Upper lobe of left lung (tissue), 6 donors: ENCODE measurements around the gene MTPN. TPM values are rescaled to one million over a fixed set of nuclear protein-coding genes. Genes with fewer than 3 reads are reported as not detected.

Source experiments
- ATAC-seq, 2 donors: fragments of 200-7000 bp; cut with Tn5 transposase; one replicate each; pipeline ENCODE4 v1.9.1; 2022; ENCODE audit warnings: mild to moderate bottlenecking in 2 of 2, moderate library complexity in 2 of 2; ENCODE audit not compliant: low FRiP score in 2 of 2
- DNase-seq, 2 donors: peaks; one replicate each; pipeline ENCODE4 v3.0.0-alpha.2; 2019 to 2020
- H3K27ac ChIP-seq, 4 donors: fragments of 200-600 bp; sonication (generic); one replicate each; pipeline ENCODE4 v1.5.1; 2016 to 2019
- H3K27me3 ChIP-seq, 4 donors: fragments of 200-600 bp; sonication (generic); one replicate each; pipeline ENCODE4 v1.5.1; 2017 to 2019
- H3K36me3 ChIP-seq, 4 donors: fragments of 200-600 bp; sonication (generic); one replicate each; pipeline ENCODE4 v1.5.1; 2016 to 2019
- H3K4me1 ChIP-seq, 4 donors: fragments of 200-600 bp; sonication (generic); one replicate each; pipeline ENCODE4 v1.5.1; 2018 to 2019
- H3K4me3 ChIP-seq, 4 donors: fragments of 200-600 bp; sonication (generic); one replicate each; pipeline ENCODE4 v1.5.1; 2017 to 2019; ENCODE audit warnings: mild to moderate bottlenecking in 2 of 4, moderate library complexity in 1 of 4
- H3K9me3 ChIP-seq, 4 donors: fragments of 200-600 bp; sonication (generic); one replicate each; pipeline ENCODE4 v1.5.1; 2018 to 2019
- CTCF ChIP-seq, 6 experiments: fragments of 450-650 bp in 4 of 6; fragments of 200-600 bp in 2 of 6; sonication (generic) in 2 of 6; IDR thresholded peaks; one replicate each; pipeline ENCODE4 v1.5.1; 2016 to 2019; ENCODE audit warnings: antibody characterized with exemption in 6 of 6
- EP300 ChIP-seq, 4 donors: sonication (generic); formaldehyde crosslinking; IDR thresholded peaks; one replicate each; pipeline ENCODE4 v1.5.1; 2017; ENCODE audit warnings: antibody characterized with exemption in 4 of 4, control low read depth in 2 of 4
- POLR2A ChIP-seq, 4 donors: fragments of 450-650 bp; IDR thresholded peaks; one replicate each; pipeline ENCODE4 v1.5.1; 2016 to 2017; ENCODE audit warnings: antibody characterized with exemption in 4 of 4, mild to moderate bottlenecking in 2 of 4
- POLR2AphosphoS5 ChIP-seq, 2 donors: sonication (generic); formaldehyde crosslinking; IDR thresholded peaks; one replicate each; pipeline ENCODE4 v1.5.1; 2017; ENCODE audit warnings: antibody characterized with exemption in 2 of 2
- WGBS, 2 donors: methylation state at CpG; one replicate each; pipeline ENCODE4 v1.1.5; 2017 to 2018; 5-methylcytosine and 5-hydroxymethylcytosine counted together
- total RNA-seq, 6 donors: library from RNA; depleted of rRNA in 4 of 6; stranded (reverse); fragments of >200 nt in 4 of 6; gene quantifications; one replicate each; pipeline versions ENCODE4 v1.1.0 to v1.2.1, GENCODE V29; 2016 to 2021
- donor health status: DM: no; HTN: no; CAD: no; lungs with moderate emphysema.
- donor health status: DM: no; HTN: yes; CAD: no; lungs with severe emphysema.

The MTPN gene
- total RNA-seq, 6 donors from 2014 or later, result 34.2 to 145 (median 87.3) TPM

- WGBS, 2 donors, result 71 to 80% methylated on average over 5 of the region's 5 CpGs
- no peaks in the 10 kb centered on the region for H3K4me1 ChIP-seq
- H3K9me3 ChIP-seq, result no peaks in the 10 kb centered on the region
- H3K27ac ChIP-seq, result no peak overlapping the region
- no peak for DNase-seq
- no peak for ATAC-seq
- H3K27me3 ChIP-seq, result no peaks in the 10 kb centered on the region
- TF ChIP-seq CTCF (IDR thresholded peaks at IDR 0.05) (no peak), POLR2A (IDR thresholded peaks at IDR 0.05) (no peak), EP300 (IDR thresholded peaks at IDR 0.05) (no peak)
- H3K4me3 ChIP-seq, result no peak overlapping the region
- H3K36me3 ChIP-seq, result no peaks in the 10 kb centered on the region
Measured at GRCh38 chr7:136016649-136017395, 39.7 kb upstream of the MTPN start.

GRCh38 chr7:136015638-136016037 lies 38.5 kb upstream of the MTPN start:
- Histone ChIP-seq H3K9me3 (no peaks in the 10 kb centered on the region), H3K27ac (no peak overlapping the region), H3K27me3 (no peaks in the 10 kb centered on the region), H3K4me3 (no peak overlapping the region), H3K36me3 (no peaks in the 10 kb centered on the region), H3K4me1 (no peaks in the 10 kb centered on the region)
- TF ChIP-seq EP300 (IDR thresholded peaks at IDR 0.05) (no peak), POLR2A (IDR thresholded peaks at IDR 0.05) (no peak), POLR2AphosphoS5 (IDR thresholded peaks at IDR 0.05) (no peak), CTCF (IDR thresholded peaks at IDR 0.05) (no peak)
- ATAC-seq (no peak), DNase-seq (no peak)
- 33 to 34% methylated on average over 1 of the region's 1 CpG for WGBS, 2 donors

- no peak for DNase-seq
- TF ChIP-seq CTCF (IDR thresholded peaks at IDR 0.05) (no peak), POLR2A (IDR thresholded peaks at IDR 0.05) (no peak), POLR2AphosphoS5 (IDR thresholded peaks at IDR 0.05) (no peak), EP300 (IDR thresholded peaks at IDR 0.05) (no peak)
- Histone ChIP-seq H3K4me1 (no peaks in the 10 kb centered on the region), H3K4me3 (no peak overlapping the region), H3K27me3 (no peaks in the 10 kb centered on the region), H3K27ac (no peak overlapping the region), H3K9me3 (no peaks in the 10 kb centered on the region), H3K36me3 (no peaks in the 10 kb centered on the region)
- WGBS, 2 donors, result 89 to 95% methylated on average over 3 of the region's 3 CpGs
- ATAC-seq, result no peak
Measured at GRCh38 chr7:136014659-136015058, 37.5 kb upstream of the MTPN start.

- ATAC-seq (no peak), DNase-seq (no peak)
- WGBS, 2 donors, result 96% methylated on average over 8 of the region's 8 CpGs
- Histone ChIP-seq H3K9me3 (no peaks in the 10 kb centered on the region), H3K4me1 (no peaks in the 10 kb centered on the region), H3K27ac (no peak overlapping the region), H3K27me3 (no peaks in the 10 kb centered on the region), H3K4me3 (no peak overlapping the region), H3K36me3 (no peaks in the 10 kb centered on the region)
- TF ChIP-seq CTCF (IDR thresholded peaks at IDR 0.05), result no peak
- TF ChIP-seq POLR2A (IDR thresholded peaks at IDR 0.05), result no peak
- TF ChIP-seq EP300 (IDR thresholded peaks at IDR 0.05), result no peak
- no peak for TF ChIP-seq POLR2AphosphoS5 (IDR thresholded peaks at IDR 0.05)
Measured at GRCh38 chr7:136012238-136012637, 35.1 kb upstream of the MTPN start.

- peak in 1 of 2 donors; percentile 66 for ATAC-seq
- Histone ChIP-seq H3K27me3 (no peaks in the 10 kb centered on the region), H3K4me1 (no peaks in the 10 kb centered on the region), H3K4me3 (no peak overlapping the region), H3K9me3 (no peaks in the 10 kb centered on the region), H3K27ac (no peak overlapping the region), H3K36me3 (no peaks in the 10 kb centered on the region)
- 25 to 26% methylated on average over 4 of the region's 4 CpGs for WGBS, 2 donors
- TF ChIP-seq POLR2A (IDR thresholded peaks at IDR 0.05) (no peak), CTCF (IDR thresholded peaks at IDR 0.05) (peak; percentile 47 to 77 (median 65))
- DNase-seq, result no peak
Measured at GRCh38 chr7:136009488-136010079, 32.4 kb upstream of the MTPN start.
